ENCODE data around the gene VBP1.
A peak's percentile ranks its signal among the peaks of the same experiment; 100 is the strongest.
"Not testable (repeated sequence)": the region's sequence is repeated elsewhere in the genome, so short reads cannot be mapped to it uniquely, and the experiment has no call there.

VBP1 gene

GRCh38 chrX:155216179-155216939, at the start of gene VBP1:
Gene VBP1 (plus strand): TSS chrX:155216460. CDS start chrX:155216483, 23 bp downstream.
- DNase-seq, result peak; percentile 88

GRCh38 chrX:155169881-155170280, 46.4 kb upstream of the VBP1 start:
- DNase-seq, result no peak

- no peak for DNase-seq
Observed at GRCh38 chrX:155179346-155179997, 36.8 kb upstream of the VBP1 start.

GRCh38 chrX:155188786-155189185, 27.5 kb upstream of the VBP1 start:
- no peak for DNase-seq

GRCh38 chrX:155211208-155211607, 5.1 kb upstream of the VBP1 start:
- no peak for DNase-seq

GRCh38 chrX:155213731-155214130, 2.5 kb upstream of the VBP1 start:
- DNase-seq, result no peak

- no peak for DNase-seq
Observed at GRCh38 chrX:155215443-155216178, 649 bp upstream of the VBP1 start.

- no peak for DNase-seq
Observed at GRCh38 chrX:155216940-155217440, 730 bp downstream of the VBP1 start.

GRCh38 chrX:155218777-155219176, 2.5 kb downstream of the VBP1 start:
- DNase-seq, result no peak

GRCh38 chrX:155221351-155221750, 5.1 kb downstream of the VBP1 start:
- no peak for DNase-seq

GRCh38 chrX:155223746-155224145, 7.5 kb downstream of the VBP1 start:
- not testable (repeated sequence) for DNase-seq

GRCh38 chrX:155225774-155226173, 9.5 kb downstream of the VBP1 start:
- DNase-seq, result no peak

GRCh38 chrX:155231163-155231562, 14.9 kb downstream of the VBP1 start:
- no peak for DNase-seq

GRCh38 chrX:155235891-155236290, 19.6 kb downstream of the VBP1 start:
- no peak for DNase-seq

GRCh38 chrX:155237719-155238118, 21.5 kb downstream of the VBP1 start:
- no peak for DNase-seq

- no peak for DNase-seq
Observed at GRCh38 chrX:155242300-155242699, 26.0 kb downstream of the VBP1 start.

GRCh38 chrX:155246748-155247147, 30.5 kb downstream of the VBP1 start:
- DNase-seq, result no peak

GRCh38 chrX:155247497-155247896, 31.2 kb downstream of the VBP1 start:
- DNase-seq, result no peak

- DNase-seq, result no peak
Observed at GRCh38 chrX:155251391-155251790, 35.1 kb downstream of the VBP1 start.

GRCh38 chrX:155259752-155260151, 43.5 kb downstream of the VBP1 start:
- DNase-seq, result no peak

- no peak for DNase-seq
Observed at GRCh38 chrX:155262970-155263754, 46.9 kb downstream of the VBP1 start.

GRCh38 chrX:155263854-155264628, 47.8 kb downstream of the VBP1 start, which contains the start of gene RAB39B:
Gene RAB39B (minus strand): TSS chrX:155264491. CDS start chrX:155264288, 203 bp downstream.
- DNase-seq, result peak; percentile 42
